ENCODE results near the gene ZFHX3. TPM values are rescaled to one million over a fixed set of nuclear protein-coding genes. Genes with fewer than 3 reads are reported as not detected.

The ZFHX3 gene
- total RNA-seq, 1 experiment from 2014 or later = 1.5 TPM

DNA sequence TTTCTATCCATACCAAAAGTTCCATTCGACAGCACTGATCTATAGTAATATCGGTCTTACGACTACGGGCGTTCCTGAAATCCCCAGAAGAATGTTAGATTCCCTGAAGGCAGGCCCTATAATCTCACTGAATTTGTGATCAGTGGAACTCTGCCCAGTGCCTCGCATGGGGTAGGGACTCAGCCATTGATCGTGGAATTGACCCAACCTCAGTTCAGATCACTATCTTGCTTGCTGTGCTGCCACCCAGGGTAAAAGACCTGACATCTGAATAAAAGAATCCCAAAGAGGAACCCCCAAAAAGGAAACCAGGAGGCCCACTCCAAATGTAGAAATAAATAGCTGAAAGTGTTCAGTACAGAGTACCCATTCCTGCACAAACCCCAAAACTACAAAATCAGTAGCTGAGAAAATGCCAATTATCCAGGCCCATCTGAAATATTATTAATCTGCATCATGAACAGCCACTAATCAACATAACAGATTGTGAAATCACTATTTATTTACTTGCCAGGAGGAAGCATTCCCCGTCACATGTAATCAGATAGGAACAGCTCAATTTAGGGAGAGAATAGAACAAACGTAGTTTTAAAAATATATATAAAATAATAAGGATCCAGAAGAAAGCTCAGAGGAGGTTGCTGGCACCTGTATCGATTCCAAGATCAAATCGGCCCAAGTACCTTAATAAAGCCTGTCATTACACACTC lies 221.9 kb downstream of the ZFHX3 start:
- H2BK20ac ChIP-seq (ENCODE audit: low read depth, low read length, poor library complexity, severe bottlenecking) = no peak overlapping the region
- no peak overlapping the region for H2AK5ac ChIP-seq (ENCODE audit: insufficient read length, low read length)
- H2BK12ac ChIP-seq (ENCODE audit: insufficient read length, low read depth, low read length) = no peak overlapping the region
- Mint-ChIP-seq H3K4me3 (no peak overlapping the region), H3K27me3 (ENCODE audit: low read depth) (no peaks in the 10 kb centered on the region; the same call in 1 of the 2 replicates), H3K9me3 (no peaks in the 10 kb centered on the region), H3K4me1 (no peaks in the 10 kb centered on the region), H3K36me3 (ENCODE audit: insufficient read depth in 1 of 3, low read depth in 3 of 3) (no peaks in the 10 kb centered on the region), H3K27ac (no peak overlapping the region)
- TF ChIP-seq, protein P1, sequence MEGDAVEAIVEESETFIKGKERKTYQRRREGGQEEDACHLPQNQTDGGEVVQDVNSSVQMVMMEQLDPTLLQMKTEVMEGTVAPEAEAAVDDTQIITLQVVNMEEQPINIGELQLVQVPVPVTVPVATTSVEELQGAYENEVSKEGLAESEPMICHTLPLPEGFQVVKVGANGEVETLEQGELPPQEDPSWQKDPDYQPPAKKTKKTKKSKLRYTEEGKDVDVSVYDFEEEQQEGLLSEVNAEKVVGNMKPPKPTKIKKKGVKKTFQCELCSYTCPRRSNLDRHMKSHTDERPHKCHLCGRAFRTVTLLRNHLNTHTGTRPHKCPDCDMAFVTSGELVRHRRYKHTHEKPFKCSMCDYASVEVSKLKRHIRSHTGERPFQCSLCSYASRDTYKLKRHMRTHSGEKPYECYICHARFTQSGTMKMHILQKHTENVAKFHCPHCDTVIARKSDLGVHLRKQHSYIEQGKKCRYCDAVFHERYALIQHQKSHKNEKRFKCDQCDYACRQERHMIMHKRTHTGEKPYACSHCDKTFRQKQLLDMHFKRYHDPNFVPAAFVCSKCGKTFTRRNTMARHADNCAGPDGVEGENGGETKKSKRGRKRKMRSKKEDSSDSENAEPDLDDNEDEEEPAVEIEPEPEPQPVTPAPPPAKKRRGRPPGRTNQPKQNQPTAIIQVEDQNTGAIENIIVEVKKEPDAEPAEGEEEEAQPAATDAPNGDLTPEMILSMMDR (conservative IDR thresholded peaks at IDR 0.05) = no peak
- H2BK5ac ChIP-seq (ENCODE audit: insufficient read length, low read length) = no peak overlapping the region
- no peak overlapping the region for H3K9ac ChIP-seq (ENCODE audit: extremely low read depth, insufficient read length, low read length)
- no peaks in the 10 kb centered on the region for H3K79me1 ChIP-seq (ENCODE audit: insufficient read depth, low read depth, low read length, poor library complexity, severe bottlenecking)
- H2AFZ ChIP-seq (ENCODE audit: low read length) = no peak overlapping the region
- no peaks in the 10 kb centered on the region for H3K27me3 ChIP-seq (ENCODE audit: insufficient read depth, low read length)
- H4K20me1 ChIP-seq (ENCODE audit: control insufficient read depth, insufficient read depth, insufficient read length) = no peaks in the 10 kb centered on the region
- DNase-seq = no peak
- H3K4ac ChIP-seq (ENCODE audit: low read depth, low read length) = no peak overlapping the region
- H3T11ph ChIP-seq (ENCODE audit: low read length) = no peak overlapping the region
- H3K27ac ChIP-seq (ENCODE audit: insufficient read length, low read depth, low read length) = no peak overlapping the region
- no peak overlapping the region for H3K4me2 ChIP-seq (ENCODE audit: insufficient read depth, insufficient read length, low read length)
- H2BK120ac ChIP-seq (ENCODE audit: low read depth, low read length, poor library complexity, severe bottlenecking) = no peak overlapping the region
- no peak overlapping the region for H2BK15ac ChIP-seq (ENCODE audit: low read depth, low read length)
- no peak overlapping the region for H3K56ac ChIP-seq (ENCODE audit: insufficient read length, low read depth, low read length)
- H3K18ac ChIP-seq (ENCODE audit: insufficient read length, low read depth, low read length) = no peak overlapping the region
- H3K4me1 ChIP-seq (ENCODE audit: insufficient read depth, low read length) = no peaks in the 10 kb centered on the region
- H4K8ac ChIP-seq (replicated peaks; ENCODE audit: insufficient read length, low read depth, low read length) = no peak overlapping the region
- no peak overlapping the region for H3K23ac ChIP-seq (ENCODE audit: insufficient read length, low read depth, low read length)
- H4K91ac ChIP-seq (ENCODE audit: insufficient read length, low read depth, low read length) = no peak overlapping the region
- no peak overlapping the region for H4K5ac ChIP-seq (ENCODE audit: insufficient read length, low read depth, low read length)
- no peaks in the 10 kb centered on the region for H3K79me2 ChIP-seq (ENCODE audit: insufficient read depth, low read length)
- WGBS (ENCODE audit: extremely low coverage, insufficient read length, low lambda C conversion rate) = no CpG with 5 or more reads among the region's 11 CpGs
- no peak overlapping the region for H3K14ac ChIP-seq (ENCODE audit: insufficient read depth, low read length)
- H3K9me3 ChIP-seq (ENCODE audit: control insufficient read depth, low read depth, low read length) = no peaks in the 10 kb centered on the region
- H3K23me2 ChIP-seq (ENCODE audit: insufficient read length, low read depth, low read length, poor library complexity, severe bottlenecking) = no peaks in the 10 kb centered on the region

All from H9 (cell line).